Lower leg skin (tissue), 4 donors: ENCODE results near the gene CASKIN2. TPM values are rescaled to one million over a fixed set of nuclear protein-coding genes. Genes with fewer than 3 reads are reported as not detected.

Experiments used
- DNase-seq, 2 donors: peaks; one replicate each; pipeline ENCODE4 v3.0.0-alpha.2; 2019; ENCODE audit warnings: low spot score in 2 of 2
- H3K4me3 ChIP-seq: fragments of 200-600 bp; sonication (generic); 2 replicates; pipeline ENCODE4 v1.5.1; 2017; ENCODE audit warnings: mild to moderate bottlenecking, low read depth; ENCODE audit not compliant: poor library complexity, severe bottlenecking
- POLR2A ChIP-seq, 2 donors: fragments of 450-650 bp; IDR thresholded peaks; one replicate each; pipeline ENCODE4 v1.6.1; 2016 to 2017; ENCODE audit warnings: antibody characterized with exemption in 2 of 2, mild to moderate bottlenecking in 1 of 2, moderate library complexity in 1 of 2
- WGBS, 2 donors: methylation state at CpG; one replicate each; pipeline ENCODE4 v1.1.5; 2018; 5-methylcytosine and 5-hydroxymethylcytosine counted together
- intact Hi-C: fragments of 100-400 bp; cut with DNase I; formaldehyde crosslinking; loops from one replicate; pipeline ENCODE4 v1.15.0; 2023; ENCODE audit warnings: low total_unique reads
- total RNA-seq, 4 donors: library from RNA; depleted of rRNA; stranded (reverse); fragments of >200 nt; gene quantifications; one replicate each; pipeline ENCODE4 v1.1.0, GENCODE V29; 2016
- TF ChIP-seq, protein P1 (sequence below), 3 donors: fragments of 450-650 bp; IDR thresholded peaks; one replicate each; pipeline ENCODE4 v1.5.1; 2016; ENCODE audit warnings: antibody characterized with exemption in 3 of 3, mild to moderate bottlenecking in 3 of 3, moderate library complexity in 2 of 3

Gene CASKIN2
- total RNA-seq, 4 donors from 2014 or later: 11.7 to 23.2 (median 17.8) TPM

DNA sequence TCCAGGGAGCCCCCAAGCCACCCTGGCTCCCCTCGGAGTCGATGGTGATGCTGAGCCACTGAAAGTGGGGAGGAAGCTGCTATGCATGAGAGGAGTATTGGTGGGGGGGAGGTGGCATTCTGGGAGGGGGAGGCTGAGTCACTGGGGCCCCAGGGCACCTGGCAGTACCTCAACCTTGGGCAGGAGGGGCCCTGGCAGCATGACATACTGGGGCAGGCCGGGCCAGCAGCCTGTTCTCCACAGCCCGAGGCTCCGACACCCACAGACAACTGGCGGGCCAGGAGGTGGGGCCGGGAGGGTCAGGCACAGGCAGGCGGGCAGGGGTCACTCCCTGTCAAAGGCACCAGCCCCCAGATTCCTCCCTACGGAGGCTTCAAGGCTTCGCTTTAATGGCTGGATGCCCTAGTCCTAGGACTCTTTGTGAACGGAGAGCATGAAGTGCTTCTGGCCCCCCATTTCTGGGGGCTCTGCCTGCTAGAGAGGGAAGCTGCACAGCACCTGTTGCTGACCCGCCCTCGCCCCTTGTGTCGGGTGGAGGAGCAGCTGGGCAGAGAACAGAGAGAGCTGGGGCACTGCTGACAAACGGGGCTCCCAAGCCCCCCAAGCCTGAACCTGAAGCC lies 928 bp downstream of the CASKIN2 start:
- DNase-seq: no peak
- WGBS, 2 donors: 4 to 8% methylated on average over 6 to 14 of the region's 15 CpGs
- TF ChIP-seq, protein P1, sequence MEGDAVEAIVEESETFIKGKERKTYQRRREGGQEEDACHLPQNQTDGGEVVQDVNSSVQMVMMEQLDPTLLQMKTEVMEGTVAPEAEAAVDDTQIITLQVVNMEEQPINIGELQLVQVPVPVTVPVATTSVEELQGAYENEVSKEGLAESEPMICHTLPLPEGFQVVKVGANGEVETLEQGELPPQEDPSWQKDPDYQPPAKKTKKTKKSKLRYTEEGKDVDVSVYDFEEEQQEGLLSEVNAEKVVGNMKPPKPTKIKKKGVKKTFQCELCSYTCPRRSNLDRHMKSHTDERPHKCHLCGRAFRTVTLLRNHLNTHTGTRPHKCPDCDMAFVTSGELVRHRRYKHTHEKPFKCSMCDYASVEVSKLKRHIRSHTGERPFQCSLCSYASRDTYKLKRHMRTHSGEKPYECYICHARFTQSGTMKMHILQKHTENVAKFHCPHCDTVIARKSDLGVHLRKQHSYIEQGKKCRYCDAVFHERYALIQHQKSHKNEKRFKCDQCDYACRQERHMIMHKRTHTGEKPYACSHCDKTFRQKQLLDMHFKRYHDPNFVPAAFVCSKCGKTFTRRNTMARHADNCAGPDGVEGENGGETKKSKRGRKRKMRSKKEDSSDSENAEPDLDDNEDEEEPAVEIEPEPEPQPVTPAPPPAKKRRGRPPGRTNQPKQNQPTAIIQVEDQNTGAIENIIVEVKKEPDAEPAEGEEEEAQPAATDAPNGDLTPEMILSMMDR (IDR thresholded peaks at IDR 0.05): no peak
- TF ChIP-seq POLR2A (IDR thresholded peaks at IDR 0.05): no peak
- intact Hi-C loops: no loop called here
- peak overlapping the region; percentile 54 for H3K4me3 ChIP-seq

- H3K4me3 ChIP-seq: no peak overlapping the region
- no peak for DNase-seq
- 60 to 88% methylated on average over 17 of the region's 17 CpGs for WGBS, 2 donors
- TF ChIP-seq POLR2A (IDR thresholded peaks at IDR 0.05): no peak
- TF ChIP-seq, protein P1 (IDR thresholded peaks at IDR 0.05): no peak
- intact Hi-C loops: no loop called here
Observed at GRCh38 chr17:75513641-75514000, 1.7 kb downstream of the CASKIN2 start.

DNA sequence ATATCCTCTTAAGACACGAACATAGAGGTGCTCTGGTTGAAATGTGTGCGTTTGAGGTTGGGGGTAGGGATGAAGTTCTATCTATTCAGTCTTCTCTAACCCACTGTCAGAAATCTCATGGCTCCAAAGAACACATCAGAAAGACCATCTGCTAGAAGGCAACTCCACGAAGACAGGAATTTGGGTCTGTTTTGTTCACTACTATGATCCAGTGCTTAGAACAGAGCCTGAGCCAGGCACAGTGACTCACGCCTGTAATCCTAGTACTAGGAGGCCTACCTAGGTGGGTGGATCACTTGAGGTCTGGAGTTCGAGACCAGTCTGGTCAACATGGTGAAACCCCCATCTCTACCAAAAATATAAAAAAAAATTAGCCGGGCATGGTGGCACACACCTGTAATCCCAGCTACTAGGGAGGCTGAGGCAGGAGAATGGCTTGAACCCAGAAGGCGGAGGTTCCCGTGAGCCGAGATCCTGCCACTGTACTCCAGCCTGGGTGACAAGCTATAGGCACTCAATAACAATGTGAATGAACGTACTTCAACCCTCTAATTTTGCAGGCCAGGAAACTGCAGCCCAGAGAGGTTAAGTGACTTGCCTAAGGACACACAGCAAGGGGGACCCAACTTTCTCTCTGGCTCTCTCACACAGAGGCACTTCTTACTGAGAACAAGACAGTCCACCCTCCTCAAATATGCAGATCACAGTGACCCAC lies 2.3 kb downstream of the CASKIN2 start:
- intact Hi-C loops: no loop called here
- WGBS, 2 donors: 63 to 69% methylated on average over 10 of the region's 10 CpGs
- H3K4me3 ChIP-seq: no peak overlapping the region
- TF ChIP-seq, protein P1 (IDR thresholded peaks at IDR 0.05): no peak
- no peak for TF ChIP-seq POLR2A (IDR thresholded peaks at IDR 0.05)
- DNase-seq: no peak

DNA sequence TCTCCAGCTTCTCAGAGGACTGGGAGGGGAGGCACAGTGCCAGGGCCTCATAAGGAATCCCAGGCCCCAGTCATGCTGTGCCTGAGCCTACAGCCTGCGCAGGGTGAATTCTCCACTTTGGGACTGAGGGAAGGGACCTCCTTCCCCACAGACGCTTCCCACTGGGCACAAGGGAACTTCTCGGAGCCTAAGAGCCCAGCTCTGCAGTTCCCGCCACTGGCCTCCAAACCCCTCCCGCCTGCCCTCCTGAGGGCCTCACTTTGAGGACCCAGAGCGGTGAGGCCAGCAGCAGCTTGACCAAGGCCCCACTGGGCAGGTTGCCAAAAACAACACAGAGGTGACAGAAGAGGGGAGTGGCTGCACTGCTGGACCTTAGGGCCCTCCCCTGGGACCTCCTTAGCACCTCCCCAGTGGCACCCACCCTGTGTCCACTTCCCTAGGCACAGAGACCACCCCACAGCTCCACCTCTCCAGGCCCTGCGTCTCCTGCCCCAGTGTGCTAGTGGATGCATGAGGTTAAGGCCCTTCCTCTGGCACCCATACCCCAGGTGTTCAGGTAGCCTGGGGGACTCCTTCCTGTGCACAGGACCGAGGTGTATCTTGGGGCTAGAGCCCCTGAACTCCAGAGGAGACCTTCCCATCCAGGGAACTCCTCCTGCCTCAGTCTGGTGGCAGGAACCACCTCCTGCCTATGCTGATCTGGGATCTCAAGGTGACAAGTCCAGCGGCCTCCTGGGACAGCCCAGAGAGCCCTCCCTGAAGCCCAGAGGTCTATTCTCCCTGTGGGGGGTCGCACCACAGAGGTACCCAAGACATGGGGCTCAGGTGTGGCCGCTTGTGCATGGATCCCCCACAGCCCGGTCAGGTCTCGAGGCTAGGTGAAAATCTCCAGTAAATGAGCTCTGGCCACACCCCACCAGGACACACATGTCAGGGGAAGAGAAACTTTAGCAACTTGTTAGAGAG lies 3.4 kb downstream of the CASKIN2 start:
- no peak overlapping the region for H3K4me3 ChIP-seq
- 73 to 77% methylated on average over 11 to 13 of the region's 13 CpGs for WGBS, 2 donors
- DNase-seq: no peak
- intact Hi-C loops: no loop called here
- no peak for TF ChIP-seq POLR2A (IDR thresholded peaks at IDR 0.05)
- TF ChIP-seq, protein P1 (IDR thresholded peaks at IDR 0.05): peak in 1 of 3 donors; percentile 25

DNA sequence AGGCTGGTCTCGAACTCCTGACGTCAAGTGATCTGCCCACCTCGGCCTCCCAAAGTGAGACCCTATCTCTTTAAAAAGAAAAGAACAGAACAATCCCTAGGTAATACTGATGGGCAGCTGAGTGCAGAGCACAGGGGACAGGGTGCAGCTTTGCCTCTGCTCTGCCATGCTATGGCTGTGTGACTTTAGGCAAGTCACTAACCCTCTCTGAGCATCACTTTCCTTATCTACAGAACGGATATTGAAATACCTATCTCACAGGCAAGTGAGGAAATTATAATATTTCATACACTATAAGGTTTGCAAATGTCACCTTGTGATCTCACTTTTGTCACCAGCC lies 4.1 kb downstream of the CASKIN2 start:
- 87 to 93% methylated on average over 4 of the region's 4 CpGs for WGBS, 2 donors
- intact Hi-C loops: no loop called here
- no peak for DNase-seq
- TF ChIP-seq, protein P1 (IDR thresholded peaks at IDR 0.05): no peak
- TF ChIP-seq POLR2A (IDR thresholded peaks at IDR 0.05): no peak
- H3K4me3 ChIP-seq: no peak overlapping the region
